DMS114 treated with DMSO at 0.1 percent for 48 hours (cell line): ENCODE measurements around the gene NUBPL.

Experiments used
- DNase-seq: peaks from one replicate; lab custom pipeline; 2025; ENCODE audit not compliant: unreplicated experiment; lab: John Stamatoyannopoulos, UW

NUBPL gene, protein sequence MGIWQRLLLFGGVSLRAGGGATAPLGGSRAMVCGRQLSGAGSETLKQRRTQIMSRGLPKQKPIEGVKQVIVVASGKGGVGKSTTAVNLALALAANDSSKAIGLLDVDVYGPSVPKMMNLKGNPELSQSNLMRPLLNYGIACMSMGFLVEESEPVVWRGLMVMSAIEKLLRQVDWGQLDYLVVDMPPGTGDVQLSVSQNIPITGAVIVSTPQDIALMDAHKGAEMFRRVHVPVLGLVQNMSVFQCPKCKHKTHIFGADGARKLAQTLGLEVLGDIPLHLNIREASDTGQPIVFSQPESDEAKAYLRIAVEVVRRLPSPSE

DNA sequence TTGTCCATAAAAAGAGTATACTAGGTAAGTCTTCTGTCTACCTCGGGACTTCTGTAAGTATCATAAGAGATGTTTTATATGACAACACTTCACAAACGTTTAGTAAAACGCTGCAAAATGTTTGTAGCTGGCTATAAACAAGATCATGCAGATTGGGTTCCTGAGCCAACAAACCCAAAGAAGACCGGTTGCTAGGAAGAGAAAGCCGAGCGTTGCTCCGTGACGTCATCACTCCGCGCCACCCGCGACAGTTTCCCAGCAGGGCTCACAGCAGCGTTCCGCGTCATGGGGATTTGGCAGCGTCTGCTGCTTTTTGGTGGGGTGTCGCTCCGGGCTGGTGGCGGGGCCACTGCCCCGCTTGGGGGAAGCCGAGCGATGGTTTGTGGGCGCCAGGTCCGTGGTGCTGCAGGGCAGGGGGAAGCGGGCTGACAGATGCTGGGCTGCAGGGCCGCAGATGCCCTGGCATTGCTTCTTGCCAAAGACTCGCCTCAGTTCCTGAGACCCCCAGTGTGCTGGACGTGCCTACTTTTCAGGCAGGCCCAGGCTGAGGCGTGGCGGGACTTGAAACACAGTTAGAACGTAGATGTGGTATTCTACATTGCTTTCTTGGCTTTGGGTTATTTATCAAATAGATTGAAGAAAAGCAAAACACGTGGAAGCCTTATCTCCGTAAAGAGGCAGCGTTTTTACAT, at the start of gene NUBPL:
TSS of gene NUBPL (plus strand) at position 250 of the 692 bp plus-strand sequence. CDS start at position 286, 36 bp downstream.
- DNase-seq = peak; percentile 88

DNA sequence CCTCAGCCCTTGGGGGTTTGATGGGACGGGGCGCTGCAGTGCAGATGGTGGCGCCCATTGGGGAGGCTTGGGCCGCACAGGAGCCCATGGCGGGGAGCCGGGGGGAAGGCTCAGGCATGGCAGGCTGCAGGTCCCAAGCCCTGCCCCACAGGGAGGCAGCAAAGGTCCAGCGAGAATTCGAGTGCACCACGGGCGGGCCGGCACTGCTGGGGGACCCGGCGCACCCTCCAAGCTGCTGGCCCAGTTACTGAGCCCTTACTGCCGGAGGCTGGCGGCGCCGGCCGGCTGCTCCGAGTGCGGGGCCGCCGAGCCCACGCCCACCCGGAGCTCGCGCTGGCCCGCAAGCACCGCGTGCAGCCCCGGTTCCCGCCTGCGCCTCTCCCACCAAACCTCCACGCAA, 34.1 kb upstream of the NUBPL start:
- no peak for DNase-seq

DNA sequence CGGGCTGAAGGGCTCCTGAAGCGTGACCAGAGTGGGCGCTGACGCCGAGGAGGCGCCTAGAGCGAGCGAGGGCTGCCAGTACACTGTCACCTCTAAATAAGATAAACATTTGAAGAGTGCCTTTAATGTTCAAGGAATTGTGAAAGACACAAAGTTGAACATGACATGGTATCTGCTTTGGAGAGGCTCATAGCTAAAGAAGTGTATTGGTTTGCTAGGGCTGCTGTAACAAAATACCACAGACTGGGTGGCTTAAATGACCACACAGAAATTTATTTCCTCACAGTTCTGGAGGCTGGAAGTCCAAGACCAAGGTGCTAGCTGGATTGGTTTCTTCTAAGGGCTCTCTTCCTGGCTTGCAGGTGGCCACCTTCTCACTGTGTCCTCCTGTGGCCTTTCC, 33.7 kb upstream of the NUBPL start:
- no peak for DNase-seq

DNA sequence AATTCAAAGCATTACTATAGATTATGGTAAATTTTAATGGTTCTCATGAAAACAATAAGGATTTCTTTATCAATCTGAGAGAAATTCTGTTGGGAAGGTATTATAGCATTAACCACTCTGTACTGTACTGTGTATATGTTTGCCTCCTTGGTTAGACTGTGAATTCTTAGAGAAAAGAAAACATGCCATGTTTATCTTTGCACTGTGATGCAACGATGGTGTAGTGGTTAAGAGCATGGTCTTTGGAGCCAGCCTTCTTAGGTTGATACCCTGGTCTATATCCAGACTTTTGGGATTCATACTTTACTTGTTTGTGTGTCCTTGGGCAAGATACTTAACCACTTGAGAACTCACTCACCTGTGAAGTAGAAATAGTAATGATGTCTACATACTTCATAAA, 32.2 kb upstream of the NUBPL start:
- no peak for DNase-seq

DNA sequence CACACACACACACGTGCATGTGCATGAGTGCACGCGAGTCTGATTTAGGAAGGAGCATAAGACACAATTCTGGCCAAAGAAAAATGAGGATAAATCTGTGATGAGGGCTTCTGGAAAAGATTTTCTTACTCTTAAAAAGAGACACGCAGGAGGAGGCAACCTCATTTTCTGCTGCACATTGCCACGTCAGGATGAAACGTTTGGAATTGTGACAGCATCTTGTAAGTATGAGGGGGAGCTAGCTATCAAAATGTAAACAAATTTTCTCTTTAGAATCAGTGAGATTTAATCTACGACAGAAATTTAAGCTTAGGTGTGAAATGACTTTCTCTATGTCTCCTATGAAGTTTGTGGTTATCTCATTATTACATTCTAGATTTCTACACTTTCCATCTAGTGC, 31.1 kb upstream of the NUBPL start:
- no peak for DNase-seq

DNA sequence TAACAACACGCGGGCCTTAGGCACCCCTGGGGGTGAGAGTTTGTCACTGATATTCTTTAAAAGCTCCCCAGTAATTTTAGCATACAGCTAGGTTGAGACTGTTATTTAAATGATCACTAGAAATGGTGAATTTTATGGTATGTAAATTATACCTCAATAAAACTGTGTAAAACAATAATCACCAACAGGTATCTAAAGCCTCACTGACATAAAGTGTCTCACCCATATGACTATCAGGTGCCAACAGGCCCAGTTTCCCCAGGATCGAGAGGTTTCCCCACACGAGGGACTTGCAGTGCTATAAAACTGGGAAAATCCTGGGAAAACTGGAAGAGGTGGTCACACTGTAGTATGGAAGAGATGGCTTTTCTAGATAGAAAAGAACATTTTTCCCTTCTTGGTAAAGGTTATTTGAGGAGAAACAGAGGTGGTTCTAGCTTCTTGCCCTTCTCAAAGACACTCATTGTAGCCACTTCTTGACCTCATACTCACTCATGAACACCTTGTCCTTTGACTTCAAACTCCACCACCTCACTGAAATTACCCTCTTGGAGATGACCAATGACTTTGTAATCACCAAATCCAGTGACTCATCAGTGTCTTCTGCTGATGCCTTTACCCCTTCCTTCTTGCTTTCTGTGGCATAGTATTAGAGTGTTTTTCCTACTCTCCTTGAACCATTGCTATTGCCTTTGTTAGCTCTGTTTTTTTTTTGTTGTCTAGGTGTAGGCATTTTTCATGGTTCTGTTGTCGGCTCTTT, 24.8 kb upstream of the NUBPL start:
- no peak for DNase-seq

DNA sequence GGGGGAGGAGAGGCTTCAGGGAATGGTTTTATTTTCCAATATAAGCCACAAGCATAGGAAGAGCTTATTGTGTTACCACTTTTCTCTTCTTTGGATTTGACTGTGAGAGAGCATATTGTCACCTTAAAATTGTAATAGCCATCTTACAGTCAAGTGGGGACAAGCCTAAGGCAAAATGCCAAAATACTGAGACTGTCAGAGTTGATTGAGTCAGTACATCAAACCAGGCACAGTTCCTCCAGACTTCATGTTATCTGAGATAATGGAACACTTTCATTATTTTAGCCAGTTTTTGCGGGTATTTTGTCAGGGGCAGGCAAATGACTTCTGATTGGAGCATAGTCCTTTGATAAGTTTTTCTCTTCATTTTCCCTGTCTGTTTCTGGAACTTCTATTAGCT, 19.5 kb upstream of the NUBPL start:
- no peak for DNase-seq

DNA sequence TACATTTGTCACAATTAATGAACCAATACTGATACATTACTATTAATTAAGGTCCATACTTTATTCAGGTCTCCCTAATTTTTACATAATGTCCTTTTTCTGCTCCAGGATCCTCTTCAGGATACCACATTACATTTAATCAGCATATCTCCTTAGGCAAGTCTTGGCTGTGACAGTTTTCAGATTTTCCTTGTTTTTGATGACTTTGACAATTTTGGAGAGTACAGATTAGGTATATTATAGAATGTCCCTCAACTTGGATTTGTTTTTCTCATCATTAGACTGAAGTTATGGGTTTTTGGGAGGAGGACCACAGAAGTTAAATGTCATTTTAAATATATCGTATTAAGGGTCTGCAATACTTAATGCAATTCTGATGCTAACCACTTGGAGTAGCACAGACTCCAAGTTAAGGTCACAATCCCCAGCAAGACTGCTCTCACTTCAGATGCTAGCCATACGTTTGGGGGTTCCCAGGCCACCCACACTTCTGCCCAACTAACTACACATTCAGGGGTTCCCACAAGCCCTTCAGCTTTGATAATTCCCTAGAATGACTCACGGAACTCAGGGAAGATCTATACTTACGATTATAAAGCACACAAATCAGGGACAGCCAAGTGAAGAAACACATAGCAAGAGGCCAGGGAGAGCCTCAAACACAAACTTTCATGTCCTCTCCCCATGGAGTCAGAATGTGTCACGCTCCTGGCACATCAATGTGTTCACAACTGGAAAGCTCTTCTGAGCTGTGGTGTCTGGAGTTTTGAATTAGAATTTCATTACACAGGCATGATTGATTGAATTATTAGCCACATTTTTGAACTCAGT, 17.0 kb upstream of the NUBPL start:
- no peak for DNase-seq

DNA sequence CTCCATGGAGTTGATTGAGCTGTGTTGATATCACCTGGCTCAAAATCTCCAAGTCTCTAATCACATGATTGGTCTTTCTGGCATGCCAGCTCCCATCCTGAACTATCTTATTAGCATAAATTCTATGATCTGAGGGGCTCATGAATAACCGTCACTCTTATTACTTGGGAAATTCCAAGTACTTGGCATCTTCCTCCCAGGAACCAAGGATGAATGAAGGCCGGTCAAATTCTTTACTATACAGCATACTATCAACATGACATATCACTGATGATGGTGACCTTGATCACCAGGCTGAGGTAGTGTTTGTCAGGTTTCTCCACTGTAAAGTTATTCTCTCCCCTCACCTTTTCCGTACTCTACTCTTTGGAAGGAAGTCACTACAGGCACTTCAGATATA, 16.4 kb upstream of the NUBPL start:
- no peak for DNase-seq

DNA sequence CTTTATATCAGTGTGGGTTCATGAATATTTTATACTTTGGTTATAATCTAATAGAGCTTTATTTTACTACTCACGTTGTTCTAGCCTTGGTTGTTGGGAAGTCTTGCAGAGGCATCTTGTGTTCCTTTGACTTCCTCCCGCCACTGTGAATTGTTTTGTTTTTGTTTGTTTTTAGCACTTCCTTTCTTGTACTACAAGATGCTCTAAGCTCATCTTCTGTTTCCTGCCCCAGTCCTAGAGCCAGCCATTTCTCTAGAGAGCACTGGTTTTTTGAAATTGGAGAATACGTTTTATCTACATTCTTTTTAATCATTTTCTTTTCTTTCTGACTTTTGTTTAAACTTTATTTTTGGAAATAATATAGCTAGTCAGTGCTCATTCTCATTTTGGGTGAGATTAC, 15.9 kb upstream of the NUBPL start:
- no peak for DNase-seq

DNA sequence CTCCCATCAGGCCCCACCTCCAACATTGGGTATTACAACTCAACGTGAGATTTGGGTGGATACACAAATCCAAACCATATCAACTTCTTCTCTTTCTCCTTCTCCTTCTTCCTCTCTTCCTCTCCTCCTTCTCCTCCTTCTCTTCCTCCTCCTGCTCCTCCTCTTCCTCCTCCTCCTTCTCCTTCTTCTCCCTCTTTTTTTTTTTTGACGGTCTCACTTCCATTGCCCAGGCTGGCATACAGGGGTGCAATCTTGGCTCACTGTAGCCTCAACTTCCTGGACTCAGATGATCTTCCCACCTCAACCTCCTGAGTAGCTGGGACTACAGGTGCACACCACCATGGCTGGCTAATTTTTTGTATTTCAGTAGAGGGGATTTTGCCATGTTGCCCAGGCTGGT, 11.4 kb upstream of the NUBPL start:
- DNase-seq = no peak

DNA sequence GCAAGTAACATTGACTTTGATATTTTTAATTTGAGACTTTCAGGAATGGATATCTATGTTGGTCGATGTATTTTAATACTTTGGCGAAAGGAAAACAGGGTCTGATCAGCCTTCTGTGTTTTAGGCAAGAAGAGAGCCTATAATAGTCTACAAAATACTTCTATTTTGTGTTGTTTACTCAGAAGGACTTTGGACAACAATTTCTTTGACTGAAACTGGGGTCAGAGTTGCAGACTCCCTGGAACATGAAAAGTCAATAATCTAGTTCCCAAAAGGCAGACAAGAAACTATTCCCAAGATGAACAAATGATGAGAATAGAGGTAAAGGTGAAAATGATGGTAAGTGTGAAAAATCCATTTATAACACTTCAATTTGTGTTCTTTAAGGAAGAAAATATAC, 10.6 kb upstream of the NUBPL start:
- DNase-seq = no peak

DNA sequence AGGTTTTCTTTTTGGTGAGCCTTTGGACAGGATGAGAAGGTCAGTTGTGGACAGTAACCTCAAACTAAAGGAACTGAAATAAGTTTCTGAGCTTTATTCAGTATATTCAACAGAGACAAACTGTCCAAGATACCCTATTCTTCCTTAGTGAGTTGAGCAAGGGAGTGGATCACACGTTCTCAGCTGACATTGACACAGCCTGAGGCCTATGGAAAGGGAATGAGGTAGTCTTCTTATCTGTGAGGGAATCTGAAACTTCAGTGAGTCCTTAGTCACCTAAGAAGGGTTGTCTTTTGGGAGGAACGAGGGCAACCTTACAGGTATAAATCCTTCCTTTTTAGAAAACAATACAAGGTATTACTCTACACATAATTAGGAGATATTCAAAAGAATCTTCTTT, 5.0 kb upstream of the NUBPL start:
- no peak for DNase-seq

DNA sequence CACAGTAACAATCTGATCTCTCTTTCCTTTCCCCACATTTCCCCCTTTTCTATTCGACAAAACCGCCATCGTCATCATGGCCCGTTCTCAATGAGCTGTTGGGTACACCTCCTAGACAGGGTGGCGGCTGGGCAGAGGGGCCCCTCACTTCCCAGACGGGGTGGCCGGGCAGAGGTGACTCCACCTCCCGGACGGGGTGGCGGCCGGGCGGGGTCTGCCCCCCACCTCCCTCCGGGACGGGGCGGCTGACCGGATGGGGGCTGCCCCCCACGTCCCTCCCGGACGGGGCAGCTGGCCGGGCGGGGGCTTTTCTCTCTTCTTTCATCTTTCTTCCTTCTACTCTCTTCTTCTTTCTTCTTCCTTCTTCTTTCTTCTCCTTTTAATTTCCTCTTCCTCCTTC, 1.3 kb upstream of the NUBPL start:
- no peak for DNase-seq

DNA sequence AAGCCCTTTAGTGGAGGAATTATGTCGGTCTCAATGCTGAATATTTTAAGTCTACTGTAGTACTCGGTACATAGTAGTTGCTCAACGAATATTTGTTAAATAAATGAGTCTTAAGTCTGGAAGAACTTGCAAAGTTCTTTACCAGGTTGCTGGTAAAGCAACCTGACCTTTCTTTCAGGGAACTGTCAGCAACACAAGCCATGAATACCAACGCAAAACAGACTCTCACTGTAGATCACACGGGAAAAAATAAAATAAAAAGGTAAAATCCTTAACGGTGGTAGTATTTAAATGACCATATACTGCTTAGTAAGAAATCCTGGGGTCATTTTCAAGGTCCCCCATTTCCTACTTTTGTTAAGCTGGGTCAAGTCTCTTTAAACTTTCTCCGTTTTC, 447 bp upstream of the NUBPL start:
- no peak for DNase-seq

DNA sequence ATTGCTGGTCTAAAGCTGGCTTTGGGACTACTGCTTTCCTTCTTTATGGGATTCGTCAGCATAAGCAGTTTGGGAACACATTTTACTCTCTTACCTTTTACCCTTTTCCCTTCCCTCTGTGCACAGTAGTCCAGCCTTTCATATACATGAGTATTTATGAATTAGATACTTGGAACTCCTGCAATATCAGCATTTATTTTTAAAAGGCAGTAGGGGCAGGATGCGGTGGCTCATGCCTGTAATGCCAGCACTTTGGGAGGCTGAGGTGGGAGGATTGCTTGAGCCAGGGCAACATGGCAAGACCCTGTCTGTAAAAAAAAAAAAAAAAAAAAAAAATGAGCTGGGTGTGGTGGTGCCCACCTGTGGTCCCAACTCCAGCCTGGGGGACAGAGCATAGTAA, 3.0 kb downstream of the NUBPL start:
- DNase-seq = no peak

DNA sequence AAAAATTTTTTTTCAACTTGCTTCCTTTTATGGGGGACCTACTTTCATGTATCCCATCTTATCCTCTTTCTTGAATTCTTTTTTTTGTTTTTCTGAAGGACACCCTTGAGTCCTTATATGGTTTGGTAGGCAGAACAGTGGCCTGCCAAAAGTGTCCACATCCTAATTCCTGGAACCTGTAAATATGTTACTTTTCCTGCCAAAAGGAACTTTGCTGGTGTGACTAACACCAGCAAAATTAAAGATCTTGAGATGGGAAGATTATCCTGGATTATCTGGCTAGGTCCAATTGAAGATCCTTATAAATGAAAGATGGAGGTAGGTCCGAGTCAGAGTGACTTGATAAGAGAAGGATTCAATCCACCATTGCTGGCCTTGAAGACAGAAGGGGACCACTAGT, 5.3 kb downstream of the NUBPL start:
- no peak for DNase-seq

DNA sequence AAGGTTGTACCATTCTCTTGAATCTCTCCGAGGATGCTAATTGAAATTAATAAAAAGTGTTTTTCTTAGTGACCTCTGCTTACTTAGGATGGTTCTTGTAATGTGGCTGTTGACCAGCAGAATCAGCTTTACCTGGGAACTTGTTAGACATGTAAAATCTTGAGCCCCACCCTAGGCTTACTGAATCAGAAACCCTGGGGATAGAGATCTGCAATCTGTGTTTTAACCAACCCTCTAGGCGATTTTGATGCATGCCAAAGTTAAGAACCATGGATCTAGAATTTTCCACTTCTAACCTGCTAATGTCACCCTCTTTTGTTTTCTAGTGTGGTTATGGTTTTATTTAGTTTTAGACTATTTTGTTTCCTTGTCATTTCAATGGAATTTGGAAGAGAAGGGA, 6.5 kb downstream of the NUBPL start:
- DNase-seq = no peak

DNA sequence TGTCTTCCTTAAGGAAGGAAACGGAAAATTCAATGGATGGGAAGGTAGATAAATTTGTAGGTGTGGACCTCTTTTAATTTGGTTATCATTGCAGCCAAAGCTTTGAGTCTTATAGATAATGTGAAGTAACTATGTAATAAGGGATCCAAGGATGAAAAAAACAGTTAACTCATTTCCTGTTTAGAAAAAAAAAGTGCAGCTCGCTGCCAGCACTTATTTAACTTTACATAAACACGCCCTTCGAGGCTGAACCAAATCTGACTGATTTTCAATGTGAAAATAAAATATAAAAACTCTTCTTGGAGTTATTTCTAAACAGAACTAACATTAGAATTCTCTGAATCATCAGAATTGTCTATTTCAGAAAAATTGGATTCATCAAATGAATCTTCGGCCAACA, 7.0 kb downstream of the NUBPL start:
- DNase-seq = no peak

DNA sequence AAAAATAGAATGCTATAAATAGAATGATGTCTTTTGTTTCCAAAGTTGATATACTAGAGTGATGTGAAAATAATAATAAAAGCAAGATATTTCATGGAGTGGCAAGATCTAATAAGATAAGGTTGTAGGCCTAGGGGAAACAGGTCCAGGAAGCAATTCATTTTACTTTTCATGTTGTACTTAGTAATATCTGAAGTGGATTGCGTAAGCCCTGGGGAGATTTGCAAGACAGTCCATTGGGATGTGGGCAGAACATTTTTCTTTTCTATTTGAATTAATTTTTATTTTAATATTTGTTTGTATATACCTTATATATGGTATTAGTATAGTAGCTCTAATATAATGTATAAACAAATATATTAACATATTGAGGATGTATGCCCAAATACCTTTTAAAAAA, 7.5 kb downstream of the NUBPL start:
- DNase-seq = no peak

DNA sequence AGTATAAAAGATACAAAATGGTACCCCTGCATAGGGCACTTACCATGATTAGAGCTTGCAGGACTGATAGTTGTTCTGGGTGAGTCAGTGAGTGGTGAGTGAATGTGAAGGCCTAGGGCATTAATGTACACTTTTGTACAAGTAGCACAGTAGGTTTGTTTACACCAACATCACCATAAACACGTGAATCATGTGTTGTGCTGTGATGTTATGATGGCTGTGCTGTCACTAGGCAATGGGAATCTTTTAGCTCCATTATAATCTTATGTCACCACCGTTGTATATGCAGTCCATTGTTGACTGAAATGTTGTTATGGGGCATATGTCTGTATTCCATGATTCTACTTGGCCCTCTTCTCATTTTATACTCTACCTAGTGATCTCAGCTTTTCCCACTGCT, 11.8 kb downstream of the NUBPL start:
- DNase-seq = no peak
